DND-41 (cell line): Measurements from ENCODE around the gene RNASE4.
A peak's percentile ranks its signal among the peaks of the same experiment; 100 is the strongest.
"Not testable (repeated sequence)": the region's sequence is repeated elsewhere in the genome, so short reads cannot be mapped to it uniquely, and the experiment has no call there.

Experiments used
- ATAC-seq: fragments of 200-7000 bp; cut with Tn5 transposase; 3 replicates; pipeline ENCODE4 v1.9.1; 2021; ENCODE audit warnings: low read depth; ENCODE audit not compliant: insufficient read depth
- DNase-seq: peaks from one replicate; pipeline ENCODE4 v3.0.0-alpha.2; 2020
- H2AFZ ChIP-seq: 2 replicates; pipeline ENCODE4 v1.6.0; 2012; ENCODE audit warnings: low read depth, low read length
- H3K27ac ChIP-seq: 2 replicates; pipeline ENCODE4 v1.5.1; 2012; ENCODE audit warnings: low read length, inconsistent platforms
- H3K27me3 ChIP-seq: fragments of 200-600 bp; sonication (generic); 2 replicates; pipeline ENCODE4 v1.6.0; 2012; ENCODE audit warnings: low read length, mild to moderate bottlenecking, inconsistent platforms; ENCODE audit not compliant: insufficient read depth, poor library complexity
- H3K36me3 ChIP-seq: 2 replicates; pipeline ENCODE4 v1.5.1; 2012; ENCODE audit warnings: low read length, inconsistent platforms; ENCODE audit not compliant: insufficient read depth
- H3K4me1 ChIP-seq: 2 replicates; pipeline ENCODE4 v1.5.1; 2012; ENCODE audit warnings: mild to moderate bottlenecking, low read length; ENCODE audit not compliant: insufficient read depth
- H3K4me2 ChIP-seq: 2 replicates; pipeline ENCODE4 v1.6.0; 2012; ENCODE audit warnings: mild to moderate bottlenecking, moderate library complexity, low read length, inconsistent platforms; ENCODE audit not compliant: insufficient read depth
- H3K4me3 ChIP-seq, 2 experiments: fragments of 200-600 bp in 1 of 2; shearing (Covaris generic) in 1 of 2; 2 replicates each; pipeline ENCODE4 v1.5.1; 2012 to 2016; ENCODE audit warnings: inconsistent platforms in 2 of 2, low read length in 2 of 2, mild to moderate bottlenecking in 2 of 2, low read depth in 1 of 2, moderate library complexity in 1 of 2
- H3K79me2 ChIP-seq: 2 replicates; pipeline ENCODE4 v1.6.0; 2012; ENCODE audit warnings: low read length, inconsistent platforms; ENCODE audit not compliant: insufficient read depth
- H3K9ac ChIP-seq: 2 replicates; pipeline ENCODE4 v1.6.0; 2012; ENCODE audit warnings: low read depth, mild to moderate bottlenecking, inconsistent platforms, low read length, moderate library complexity
- H3K9me3 ChIP-seq: 2 replicates; pipeline ENCODE4 v1.5.1; 2012; ENCODE audit warnings: low read length, moderate library complexity, mild to moderate bottlenecking, inconsistent platforms; ENCODE audit not compliant: insufficient read depth, severe bottlenecking
- H4K20me1 ChIP-seq: 2 replicates; pipeline ENCODE4 v1.6.0; 2012; ENCODE audit warnings: low read length; ENCODE audit not compliant: insufficient read depth
- CTCF ChIP-seq: IDR thresholded peaks from 2 replicates; pipeline ENCODE4 v1.5.1; 2012; ENCODE audit warnings: borderline replicate concordance, low read length, moderate library complexity, mild to moderate bottlenecking; ENCODE audit not compliant: poor library complexity, severe bottlenecking; ENCODE audit errors: extremely low read depth
- EZH2 ChIP-seq: IDR thresholded peaks from 3 replicates; pipeline ENCODE4 v1.6.1; 2012; ENCODE audit warnings: borderline replicate concordance, low read depth, mild to moderate bottlenecking, moderate library complexity, low read length, inconsistent platforms; ENCODE audit not compliant: severe bottlenecking

The RNASE4 gene

GRCh38 chr14:20662968-20663732, 21.2 kb upstream of the RNASE4 start:
- H3K4me3 ChIP-seq = no peak overlapping the region
- H2AFZ ChIP-seq = no peak overlapping the region
- H3K9me3 ChIP-seq = no peaks in the 10 kb centered on the region
- no peak overlapping the region for H3K27ac ChIP-seq
- H3K79me2 ChIP-seq = no peaks in the 10 kb centered on the region
- no peaks in the 10 kb centered on the region for H3K4me1 ChIP-seq
- peak; percentile 29; the same call in 1 of the 3 replicates for ATAC-seq
- no peak overlapping the region for H3K4me2 ChIP-seq
- DNase-seq = peak; percentile 28
- no peaks in the 10 kb centered on the region for H3K36me3 ChIP-seq
- peak; percentile 55 for TF ChIP-seq CTCF
- TF ChIP-seq EZH2 = no peak
- no peaks in the 10 kb centered on the region for H4K20me1 ChIP-seq
- no peak overlapping the region for H3K9ac ChIP-seq
- H3K27me3 ChIP-seq = no peaks in the 10 kb centered on the region

- not testable (repeated sequence) for H3K36me3 ChIP-seq, H3K4me2 ChIP-seq, H3K79me2 ChIP-seq, H3K4me3 ChIP-seq, H3K9ac ChIP-seq, ATAC-seq, H3K27ac ChIP-seq, H3K27me3 ChIP-seq, H3K4me1 ChIP-seq, H2AFZ ChIP-seq, H3K9me3 ChIP-seq, DNase-seq, H4K20me1 ChIP-seq
These were observed 17.9 kb upstream of the RNASE4 start for GRCh38 chr14:20666400-20666961.

- TF ChIP-seq EZH2 = no peak
- DNase-seq (no peak), ATAC-seq (no peak)
- H3K4me3 ChIP-seq = no peak overlapping the region
- H3K4me2 ChIP-seq = no peak overlapping the region
- no peak overlapping the region for H3K9ac ChIP-seq
- H3K27ac ChIP-seq = no peak overlapping the region
- no peaks in the 10 kb centered on the region for H4K20me1 ChIP-seq
- no peaks in the 10 kb centered on the region for H3K36me3 ChIP-seq
- no peaks in the 10 kb centered on the region for H3K27me3 ChIP-seq
- no peaks in the 10 kb centered on the region for H3K4me1 ChIP-seq
- H2AFZ ChIP-seq = no peak overlapping the region
- no peaks in the 10 kb centered on the region for H3K9me3 ChIP-seq
- no peaks in the 10 kb centered on the region for H3K79me2 ChIP-seq
These were observed 16.4 kb upstream of the RNASE4 start for GRCh38 chr14:20667957-20668356.

- no peaks in the 10 kb centered on the region for H3K27me3 ChIP-seq
- H2AFZ ChIP-seq = no peak overlapping the region
- DNase-seq = no peak
- H3K4me2 ChIP-seq = no peak overlapping the region
- no peak for TF ChIP-seq EZH2
- no peak for TF ChIP-seq CTCF
- H4K20me1 ChIP-seq = no peaks in the 10 kb centered on the region
- no peaks in the 10 kb centered on the region for H3K9me3 ChIP-seq
- H3K9ac ChIP-seq = no peak overlapping the region
- no peaks in the 10 kb centered on the region for H3K36me3 ChIP-seq
- no peak overlapping the region for H3K4me3 ChIP-seq
- no peaks in the 10 kb centered on the region for H3K4me1 ChIP-seq
- ATAC-seq = no peak
- no peaks in the 10 kb centered on the region for H3K79me2 ChIP-seq
- H3K27ac ChIP-seq = no peak overlapping the region
These were observed 15.4 kb upstream of the RNASE4 start for GRCh38 chr14:20668969-20669368.
